Omental fat pad (tissue), 4 donors: Measurements from ENCODE around the gene CDH23. TPM values are rescaled to one million over a fixed set of nuclear protein-coding genes. Genes with fewer than 3 reads are reported as not detected.

Source experiments
- ATAC-seq: fragments of 150-250 bp; one replicate; pipeline ENCODE4 v1.9.1; 2016; ENCODE audit warnings: mild to moderate bottlenecking, moderate library complexity; ENCODE audit not compliant: low FRiP score
- DNase-seq: peaks from one replicate; pipeline ENCODE4 v3.0.0-alpha.2; 2019; ENCODE audit warnings: low spot score
- CTCF ChIP-seq, 3 donors: fragments of 450-650 bp; IDR thresholded peaks; one replicate each; pipeline ENCODE4 v1.5.1; 2016 to 2017; ENCODE audit warnings: antibody characterized with exemption in 3 of 3, mild to moderate bottlenecking in 3 of 3, moderate library complexity in 2 of 3
- total RNA-seq, 4 donors: library from RNA; depleted of rRNA; stranded (reverse); fragments of >200 nt; gene quantifications; one replicate each; pipeline ENCODE4 v1.1.0, GENCODE V29; 2016

Gene CDH23
- total RNA-seq, 4 donors from 2014 or later: 25.3 to 41.9 (median 34.4) TPM

GRCh38 chr10:71564194-71564820, 167.6 kb downstream of the CDH23 start:
- no peak for ATAC-seq
- no peak for DNase-seq
- TF ChIP-seq CTCF (IDR thresholded peaks at IDR 0.05): no peak

GRCh38 chr10:71565284-71566000, 168.7 kb downstream of the CDH23 start:
- TF ChIP-seq CTCF (IDR thresholded peaks at IDR 0.05): no peak
- ATAC-seq (no peak), DNase-seq (no peak)

- ATAC-seq (no peak), DNase-seq (no peak)
- TF ChIP-seq CTCF (IDR thresholded peaks at IDR 0.05): no peak
These were observed 170.3 kb downstream of the CDH23 start for GRCh38 chr10:71567006-71567405.

- no peak for TF ChIP-seq CTCF (IDR thresholded peaks at IDR 0.05)
- DNase-seq (no peak), ATAC-seq (no peak)
These were observed 172.3 kb downstream of the CDH23 start for GRCh38 chr10:71568896-71569492.

GRCh38 chr10:71569775-71570588, 173.3 kb downstream of the CDH23 start:
- peak; percentile 97 for DNase-seq
- TF ChIP-seq CTCF (IDR thresholded peaks at IDR 0.05): peak in 2 of 3 donors; percentile 36 to 67
- ATAC-seq: no peak

GRCh38 chr10:71571460-71572175, 174.9 kb downstream of the CDH23 start:
- ATAC-seq: no peak
- no peak for TF ChIP-seq CTCF (IDR thresholded peaks at IDR 0.05)
- no peak for DNase-seq
